Adipocyte (in vitro differentiated cells): Measurements from ENCODE around the gene SLC35A5.

Source experiments
- DNase-seq: peaks from one replicate; pipeline ENCODE4 v3.0.0-alpha.2; 2015; ENCODE audit warnings: low read depth
- H3K27me3 ChIP-seq: replicated peaks from 2 replicates; pipeline ENCODE4 v1.7.0; 2013; ENCODE audit warnings: mild to moderate bottlenecking, low read length, moderate library complexity; ENCODE audit not compliant: control insufficient read depth, insufficient read depth
- H3K36me3 ChIP-seq: 2 replicates; pipeline ENCODE4 v1.7.0; 2013; ENCODE audit warnings: low read length, mild to moderate bottlenecking, moderate library complexity; ENCODE audit not compliant: control insufficient read depth, insufficient read depth, severe bottlenecking
- H3K4me1 ChIP-seq: 2 replicates; pipeline ENCODE4 v1.7.0; 2013; ENCODE audit warnings: mild to moderate bottlenecking, low read length, moderate library complexity; ENCODE audit not compliant: control insufficient read depth, insufficient read depth
- H3K4me3 ChIP-seq: 2 replicates; pipeline ENCODE4 v1.7.0; 2013; ENCODE audit warnings: mild to moderate bottlenecking, low read length, moderate library complexity
- H3K9ac ChIP-seq: 2 replicates; pipeline ENCODE4 v1.7.0; 2013; ENCODE audit warnings: mild to moderate bottlenecking, low read length, moderate library complexity
- H3K9me3 ChIP-seq: 2 replicates; pipeline ENCODE4 v1.7.0; 2013; ENCODE audit warnings: mild to moderate bottlenecking, low read length, moderate library complexity; ENCODE audit not compliant: control insufficient read depth

Gene SLC35A5

DNA sequence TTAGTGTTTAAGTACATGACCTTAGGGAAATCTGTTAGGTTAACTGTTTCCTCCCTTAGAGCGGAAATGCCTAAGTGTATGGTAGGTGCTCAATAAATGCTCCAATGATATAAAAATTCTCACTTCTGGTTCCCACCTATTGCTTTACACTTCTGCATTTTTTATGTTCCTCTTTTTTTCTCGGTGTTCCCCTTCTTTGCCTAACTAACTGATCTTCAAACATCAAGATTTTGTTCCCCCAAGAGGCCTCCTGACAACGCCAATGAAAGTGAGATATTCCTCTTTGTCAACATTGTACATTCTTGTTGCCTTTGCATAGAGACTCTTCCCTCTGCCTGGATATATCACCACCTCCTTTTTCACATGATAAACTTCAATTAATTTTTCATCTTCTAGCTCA, 17.4 kb downstream of the SLC35A5 start:
- H3K9ac ChIP-seq: no peak overlapping the region
- peaks cover 52% of the 10 kb centered on the region for H3K36me3 ChIP-seq
- no peak for DNase-seq
- no peak overlapping the region for H3K4me3 ChIP-seq
- H3K4me1 ChIP-seq: peaks cover 20% of the 10 kb centered on the region
- H3K27me3 ChIP-seq: no peaks in the 10 kb centered on the region
- H3K9me3 ChIP-seq: no peaks in the 10 kb centered on the region

GRCh38 chr3:112579697-112580096, 17.9 kb downstream of the SLC35A5 start:
- H3K36me3 ChIP-seq: peaks cover 52% of the 10 kb centered on the region

GRCh38 chr3:112582244-112582874, 20.5 kb downstream of the SLC35A5 start:
- H3K27me3 ChIP-seq: no peaks in the 10 kb centered on the region
- DNase-seq: peak; percentile 81
- H3K9me3 ChIP-seq: no peaks in the 10 kb centered on the region
- no peak overlapping the region for H3K4me3 ChIP-seq
- H3K4me1 ChIP-seq: peaks cover 30% of the 10 kb centered on the region
- H3K36me3 ChIP-seq: peaks cover 46% of the 10 kb centered on the region
- peak overlapping the region; percentile 61 for H3K9ac ChIP-seq

More at GRCh38 chr3:112579697-112580096, 17.9 kb downstream of the SLC35A5 start:
- peak; percentile 26 for DNase-seq
- peak overlapping the region; percentile 26 for H3K9ac ChIP-seq
- H3K4me3 ChIP-seq: no peak overlapping the region
- peaks cover 20% of the 10 kb centered on the region for H3K4me1 ChIP-seq
- no peaks in the 10 kb centered on the region for H3K9me3 ChIP-seq
- no peaks in the 10 kb centered on the region for H3K27me3 ChIP-seq

GRCh38 chr3:112583105-112583504, 21.3 kb downstream of the SLC35A5 start:
- no peak overlapping the region for H3K4me3 ChIP-seq
- DNase-seq: no peak
- no peaks in the 10 kb centered on the region for H3K27me3 ChIP-seq
- peaks cover 45% of the 10 kb centered on the region for H3K36me3 ChIP-seq
- no peaks in the 10 kb centered on the region for H3K9me3 ChIP-seq
- peaks cover 30% of the 10 kb centered on the region for H3K4me1 ChIP-seq
- H3K9ac ChIP-seq: no peak overlapping the region

DNA sequence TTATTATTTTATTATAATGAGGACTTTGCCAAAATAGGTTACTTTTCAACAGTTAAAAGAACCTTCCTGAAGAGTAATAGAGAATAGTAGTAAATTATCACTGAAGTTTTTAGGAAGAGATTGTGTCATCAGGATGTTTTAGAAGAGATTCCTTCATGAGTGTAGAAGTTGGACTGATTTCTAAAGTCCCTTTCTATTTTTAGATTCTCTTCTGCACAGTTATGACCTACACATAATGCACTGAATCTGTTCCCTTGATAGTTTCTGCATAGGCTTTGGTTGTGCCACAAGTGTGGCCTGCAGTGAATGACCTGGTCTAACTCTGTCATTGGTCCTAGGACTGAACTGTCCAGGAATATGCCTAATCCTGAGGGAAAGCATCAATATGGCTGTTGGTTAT, 23.9 kb downstream of the SLC35A5 start:
- peaks cover 16% of the 10 kb centered on the region for H3K4me1 ChIP-seq

DNA sequence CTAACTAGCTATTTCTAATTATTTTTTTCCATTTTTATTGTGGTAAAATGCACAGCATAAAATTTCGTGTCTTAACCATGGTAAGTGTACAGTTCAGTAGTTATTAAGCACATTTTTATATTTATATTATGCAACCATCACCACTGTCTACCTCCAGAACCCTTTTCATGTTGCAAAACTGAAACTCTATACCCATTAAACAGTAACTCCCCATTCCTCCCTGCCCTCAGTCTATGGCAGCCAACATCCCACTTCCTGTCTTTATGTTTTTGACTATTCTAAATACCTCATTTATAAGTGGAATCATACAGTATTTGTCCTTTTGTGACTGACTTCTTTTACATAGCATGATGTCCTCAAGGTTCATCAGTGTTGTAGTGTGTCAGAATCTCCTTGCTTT, 25.5 kb downstream of the SLC35A5 start:
- DNase-seq: peak; percentile 53
- no peaks in the 10 kb centered on the region for H3K27me3 ChIP-seq
- no peaks in the 10 kb centered on the region for H3K9me3 ChIP-seq
- H3K36me3 ChIP-seq: peaks cover 24% of the 10 kb centered on the region
- H3K9ac ChIP-seq: no peak overlapping the region
- peaks cover 9% of the 10 kb centered on the region for H3K4me1 ChIP-seq
- H3K4me3 ChIP-seq: no peak overlapping the region

More for the DNA sequence above, 23.9 kb downstream of the SLC35A5 start:
- H3K36me3 ChIP-seq: peaks cover 34% of the 10 kb centered on the region
- DNase-seq: peak; percentile 39
- H3K4me3 ChIP-seq: no peak overlapping the region
- no peaks in the 10 kb centered on the region for H3K27me3 ChIP-seq
- no peaks in the 10 kb centered on the region for H3K9me3 ChIP-seq
- H3K9ac ChIP-seq: no peak overlapping the region

GRCh38 chr3:112593258-112593657, 31.4 kb downstream of the SLC35A5 start:
- no peak for DNase-seq
- Histone ChIP-seq H3K27me3 (no peaks in the 10 kb centered on the region), H3K4me1 (no peaks in the 10 kb centered on the region), H3K9ac (no peak overlapping the region), H3K4me3 (no peak overlapping the region), H3K9me3 (no peaks in the 10 kb centered on the region), H3K36me3 (peaks cover 16% of the 10 kb centered on the region)

DNA sequence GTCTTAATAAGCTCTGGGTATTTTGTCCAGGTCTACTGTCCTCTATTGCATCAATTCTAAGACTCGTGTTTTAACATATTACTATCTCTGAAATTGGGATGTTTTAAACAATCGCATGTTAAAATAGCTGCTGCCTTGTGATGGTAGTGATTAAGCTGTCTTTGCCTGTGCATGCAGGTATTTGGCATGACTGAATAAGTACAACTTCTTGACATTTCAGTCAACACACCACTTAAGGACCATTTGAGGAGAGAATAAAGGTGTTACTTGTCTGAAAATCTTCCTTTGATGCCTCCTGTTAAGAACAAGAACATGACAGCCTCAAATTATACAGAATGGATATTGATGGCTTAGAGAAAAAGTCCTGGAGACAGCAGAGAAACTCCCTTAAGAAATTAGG, 33.0 kb downstream of the SLC35A5 start:
- Histone ChIP-seq H3K27me3 (no peaks in the 10 kb centered on the region), H3K9me3 (no peaks in the 10 kb centered on the region), H3K4me1 (no peaks in the 10 kb centered on the region), H3K36me3 (peaks cover 32% of the 10 kb centered on the region), H3K4me3 (no peak overlapping the region), H3K9ac (no peak overlapping the region)
- no peak for DNase-seq

GRCh38 chr3:112597945-112598344, 36.1 kb downstream of the SLC35A5 start:
- peaks cover 63% of the 10 kb centered on the region for H3K36me3 ChIP-seq
- no peak overlapping the region for H3K9ac ChIP-seq
- H3K9me3 ChIP-seq: no peaks in the 10 kb centered on the region
- DNase-seq: no peak
- H3K4me3 ChIP-seq: no peak overlapping the region
- no peaks in the 10 kb centered on the region for H3K27me3 ChIP-seq
- peaks cover 12% of the 10 kb centered on the region for H3K4me1 ChIP-seq

DNA sequence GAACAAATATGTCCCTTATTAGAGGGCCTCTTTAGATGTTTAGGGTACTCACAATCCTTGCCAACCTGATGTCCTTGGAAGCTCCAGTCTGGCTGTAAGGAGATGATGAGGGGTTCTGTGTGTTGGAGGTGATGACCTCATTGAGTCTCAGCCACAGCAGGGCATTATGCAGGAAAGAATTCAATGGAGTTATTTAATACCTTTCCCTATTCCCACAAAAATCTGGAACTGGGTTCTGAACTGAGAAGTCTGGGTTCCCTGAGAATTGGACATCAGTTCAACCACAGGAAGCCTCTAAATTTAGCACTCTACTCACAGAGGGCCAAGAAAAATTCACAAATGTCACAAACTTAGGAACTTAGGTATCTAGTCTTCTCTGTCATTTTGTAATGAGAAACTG, 36.9 kb downstream of the SLC35A5 start:
- Histone ChIP-seq H3K9ac (no peak overlapping the region), H3K4me1 (peaks cover 14% of the 10 kb centered on the region), H3K4me3 (no peak overlapping the region), H3K9me3 (no peaks in the 10 kb centered on the region), H3K27me3 (no peaks in the 10 kb centered on the region), H3K36me3 (peaks cover 68% of the 10 kb centered on the region)
- DNase-seq: no peak

GRCh38 chr3:112602217-112602838, 40.5 kb downstream of the SLC35A5 start:
- H3K9me3 ChIP-seq: no peaks in the 10 kb centered on the region
- no peak overlapping the region for H3K4me3 ChIP-seq
- H3K4me1 ChIP-seq: peaks cover 32% of the 10 kb centered on the region
- no peak for DNase-seq
- H3K9ac ChIP-seq: peak overlapping the region; percentile 11
- peaks cover 97% of the 10 kb centered on the region for H3K36me3 ChIP-seq
- H3K27me3 ChIP-seq: no peaks in the 10 kb centered on the region
